Measurements from ENCODE around the gene EMID1.

The EMID1 gene

DNA sequence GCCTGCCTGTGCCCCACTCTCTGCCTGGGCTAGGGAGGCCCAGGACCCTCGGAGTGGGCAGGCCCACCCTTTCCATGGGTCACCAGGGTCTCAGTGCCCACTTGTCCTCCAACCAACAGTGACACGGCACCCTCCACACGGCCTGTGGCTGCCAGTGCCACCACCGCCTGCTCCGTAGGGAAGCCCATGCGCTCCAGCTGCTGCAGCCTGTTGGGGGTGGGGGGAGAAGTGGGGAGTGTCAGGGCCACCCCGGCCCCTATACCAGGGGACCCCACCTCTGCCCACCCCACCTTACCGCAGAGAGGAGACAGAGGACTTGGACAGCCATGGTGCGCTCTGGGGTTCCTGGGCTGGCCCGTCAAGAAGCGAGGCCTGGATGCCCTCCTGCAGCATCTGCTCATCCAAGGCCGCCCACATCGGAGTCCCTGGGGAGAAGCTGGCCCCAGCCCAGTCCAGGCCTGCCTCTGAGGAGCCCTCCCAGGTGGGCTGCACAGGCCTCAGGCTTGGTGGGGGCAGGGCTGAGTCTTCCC lies 54.4 kb downstream of the EMID1 start:
- Histone ChIP-seq H3K4me3 (ENCODE audit: low read length, poor library complexity, severe bottlenecking) (no peak overlapping the region), H3K36me3 (ENCODE audit: insufficient read depth, low read length) (peaks cover 59% of the 10 kb centered on the region; the same call in 1 of the 2 replicates), H3K79me2 (ENCODE audit: insufficient read depth, low read length) (peaks cover under 1% of the 10 kb centered on the region; the same call in 1 of the 2 replicates), H2AFZ (ENCODE audit: low read length) (no peak overlapping the region), H3K4me2 (ENCODE audit: low read depth, low read length, poor library complexity, severe bottlenecking) (no peak overlapping the region), H3K9ac (ENCODE audit: low read depth, low read length, poor library complexity, severe bottlenecking) (no peak overlapping the region), H3K9me3 (ENCODE audit: insufficient read depth, low read depth, low read length) (no peaks in the 10 kb centered on the region), H3K9me2 (replicated peaks; ENCODE audit: low read depth, low read length) (no peaks in the 10 kb centered on the region), H3K27me3 (ENCODE audit: insufficient read depth, low read length, poor library complexity, severe bottlenecking) (no peaks in the 10 kb centered on the region), H3F3A (ENCODE audit: low read depth) (0 out of 2 replicates have a peak, but pooled peaks cover 3% of the 10 kb centered on the region), H3K4me1 (ENCODE audit: insufficient read depth, low read length, poor library complexity, severe bottlenecking) (no peaks in the 10 kb centered on the region), H4K20me1 (ENCODE audit: insufficient read depth, low read length, poor library complexity, severe bottlenecking) (no peaks in the 10 kb centered on the region)
- TF ChIP-seq, protein P1, sequence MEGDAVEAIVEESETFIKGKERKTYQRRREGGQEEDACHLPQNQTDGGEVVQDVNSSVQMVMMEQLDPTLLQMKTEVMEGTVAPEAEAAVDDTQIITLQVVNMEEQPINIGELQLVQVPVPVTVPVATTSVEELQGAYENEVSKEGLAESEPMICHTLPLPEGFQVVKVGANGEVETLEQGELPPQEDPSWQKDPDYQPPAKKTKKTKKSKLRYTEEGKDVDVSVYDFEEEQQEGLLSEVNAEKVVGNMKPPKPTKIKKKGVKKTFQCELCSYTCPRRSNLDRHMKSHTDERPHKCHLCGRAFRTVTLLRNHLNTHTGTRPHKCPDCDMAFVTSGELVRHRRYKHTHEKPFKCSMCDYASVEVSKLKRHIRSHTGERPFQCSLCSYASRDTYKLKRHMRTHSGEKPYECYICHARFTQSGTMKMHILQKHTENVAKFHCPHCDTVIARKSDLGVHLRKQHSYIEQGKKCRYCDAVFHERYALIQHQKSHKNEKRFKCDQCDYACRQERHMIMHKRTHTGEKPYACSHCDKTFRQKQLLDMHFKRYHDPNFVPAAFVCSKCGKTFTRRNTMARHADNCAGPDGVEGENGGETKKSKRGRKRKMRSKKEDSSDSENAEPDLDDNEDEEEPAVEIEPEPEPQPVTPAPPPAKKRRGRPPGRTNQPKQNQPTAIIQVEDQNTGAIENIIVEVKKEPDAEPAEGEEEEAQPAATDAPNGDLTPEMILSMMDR (conservative IDR thresholded peaks at IDR 0.05; ENCODE audit: low read length) = no peak
- TF ChIP-seq EZH2phosphoT487 (IDR thresholded peaks at IDR 0.05; ENCODE audit: borderline replicate concordance) = no peak

DNA sequence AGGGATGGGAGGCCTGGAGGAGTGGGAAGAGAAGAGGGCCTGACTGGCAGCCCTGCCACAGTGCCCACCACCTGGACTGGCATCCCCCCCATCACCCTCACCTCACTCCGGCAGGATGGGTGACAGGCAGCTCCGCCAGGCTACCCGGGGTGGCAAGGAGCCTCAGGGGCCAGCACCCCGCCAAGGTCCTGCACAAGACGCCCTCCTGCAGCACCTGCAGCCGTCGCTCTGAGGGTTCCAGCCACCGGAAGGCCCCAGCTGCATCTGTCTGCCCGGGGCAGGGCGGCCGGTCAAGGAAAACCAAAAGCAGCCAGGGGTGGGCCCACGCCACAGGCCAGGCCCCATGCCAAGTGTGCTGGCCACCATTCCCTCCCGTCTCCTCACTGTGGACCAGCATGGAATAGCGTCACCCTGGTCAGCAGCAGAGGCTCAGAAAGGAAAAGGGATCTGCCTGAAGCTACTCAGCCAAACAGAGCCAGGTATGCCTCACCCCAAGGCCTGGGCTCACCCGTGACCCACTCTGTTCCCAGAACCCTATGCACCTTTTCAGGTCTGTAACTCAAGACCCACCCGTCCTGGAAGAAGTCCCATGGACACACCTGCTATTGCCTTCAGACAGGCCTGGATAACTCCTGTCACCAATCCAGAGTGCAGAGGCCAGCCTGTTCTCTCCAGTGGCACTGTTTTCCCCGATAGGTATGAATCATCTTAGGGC lies 55.1 kb downstream of the EMID1 start:
- Histone ChIP-seq H3K4me3 (ENCODE audit: low read length, poor library complexity, severe bottlenecking) (no peak overlapping the region), H3K27me3 (ENCODE audit: insufficient read depth, low read length, poor library complexity, severe bottlenecking) (no peaks in the 10 kb centered on the region), H3K4me1 (ENCODE audit: insufficient read depth, low read length, poor library complexity, severe bottlenecking) (peaks cover 2% of the 10 kb centered on the region), H3K36me3 (ENCODE audit: insufficient read depth, low read length) (peaks cover 52% of the 10 kb centered on the region; the same call in 1 of the 2 replicates), H3K9me2 (replicated peaks; ENCODE audit: low read depth, low read length) (no peaks in the 10 kb centered on the region), H3F3A (ENCODE audit: low read depth) (0 out of 2 replicates have a peak, but pooled peaks cover 3% of the 10 kb centered on the region), H2AFZ (ENCODE audit: low read length) (no peak overlapping the region), H4K20me1 (ENCODE audit: insufficient read depth, low read length, poor library complexity, severe bottlenecking) (no peaks in the 10 kb centered on the region), H3K4me2 (ENCODE audit: low read depth, low read length, poor library complexity, severe bottlenecking) (no peak overlapping the region), H3K9ac (ENCODE audit: low read depth, low read length, poor library complexity, severe bottlenecking) (no peak overlapping the region), H3K9me3 (ENCODE audit: insufficient read depth, low read depth, low read length) (no peaks in the 10 kb centered on the region), H3K79me2 (ENCODE audit: insufficient read depth, low read length) (peaks cover 7% of the 10 kb centered on the region)
- TF ChIP-seq, protein P1 (conservative IDR thresholded peaks at IDR 0.05; ENCODE audit: low read length) = no peak
- TF ChIP-seq EZH2phosphoT487 (IDR thresholded peaks at IDR 0.05; ENCODE audit: borderline replicate concordance) = no peak

DNA sequence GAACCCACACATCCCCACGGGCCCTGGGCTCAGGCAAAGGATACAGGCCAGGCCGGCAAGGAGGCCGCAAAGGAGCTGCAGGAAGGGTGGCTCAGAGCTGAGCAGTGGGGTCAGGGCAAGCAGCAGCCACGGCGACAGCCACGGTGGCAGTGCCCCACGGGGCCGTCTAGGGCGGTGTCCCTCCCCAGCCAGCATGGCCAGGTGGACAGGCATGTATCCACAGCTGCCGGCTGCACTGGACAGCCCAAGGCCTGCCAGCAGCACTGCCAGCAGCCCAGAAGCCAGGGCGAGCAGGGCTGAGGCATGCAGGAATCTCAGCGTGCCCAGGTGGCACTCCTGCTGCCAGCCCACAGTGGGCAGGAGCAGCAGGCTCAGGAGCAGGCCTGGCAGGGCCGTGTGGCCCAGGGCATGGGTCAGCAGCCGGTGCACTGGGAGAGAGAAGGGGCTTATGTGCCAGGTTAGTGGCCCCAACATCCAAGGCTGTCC lies 58.1 kb downstream of the EMID1 start:
- Histone ChIP-seq H3F3A (ENCODE audit: low read depth) (0 out of 2 replicates have a peak, but pooled peaks cover 3% of the 10 kb centered on the region), H3K27me3 (ENCODE audit: insufficient read depth, low read length, poor library complexity, severe bottlenecking) (peaks cover 6% of the 10 kb centered on the region), H3K4me1 (ENCODE audit: insufficient read depth, low read length, poor library complexity, severe bottlenecking) (peaks cover 14% of the 10 kb centered on the region), H3K9ac (ENCODE audit: low read depth, low read length, poor library complexity, severe bottlenecking) (no peak overlapping the region), H4K20me1 (ENCODE audit: insufficient read depth, low read length, poor library complexity, severe bottlenecking) (peaks cover 10% of the 10 kb centered on the region), H3K36me3 (ENCODE audit: insufficient read depth, low read length) (peaks cover 26% of the 10 kb centered on the region; the same call in 1 of the 2 replicates), H2AFZ (ENCODE audit: low read length) (no peak overlapping the region), H3K9me2 (replicated peaks; ENCODE audit: low read depth, low read length) (no peaks in the 10 kb centered on the region), H3K4me3 (ENCODE audit: low read length, poor library complexity, severe bottlenecking) (no peak overlapping the region), H3K79me2 (ENCODE audit: insufficient read depth, low read length) (peaks cover 37% of the 10 kb centered on the region), H3K4me2 (ENCODE audit: low read depth, low read length, poor library complexity, severe bottlenecking) (no peak overlapping the region), H3K9me3 (ENCODE audit: insufficient read depth, low read depth, low read length) (no peaks in the 10 kb centered on the region)
- TF ChIP-seq, protein P1 (conservative IDR thresholded peaks at IDR 0.05; ENCODE audit: low read length) = no peak
- TF ChIP-seq EZH2phosphoT487 (IDR thresholded peaks at IDR 0.05; ENCODE audit: borderline replicate concordance) = no peak

Measured in Loucy (cell line).